Stimulated activated CD4-positive, alpha-beta T cell treated with anti-CD3 and anti-CD28 coated beads, Interleukin-4, amount 100 ng/mL, for 24 hours (primary cell): ENCODE data around the gene CCDC80.
"Not testable (repeated sequence)": the region's sequence is repeated elsewhere in the genome, so short reads cannot be mapped to it uniquely, and the experiment has no call there.

Source experiments
- DNase-seq: peaks from one replicate; pipeline ENCODE4 v3.0.0-alpha.2; 2020

Gene CCDC80

DNA sequence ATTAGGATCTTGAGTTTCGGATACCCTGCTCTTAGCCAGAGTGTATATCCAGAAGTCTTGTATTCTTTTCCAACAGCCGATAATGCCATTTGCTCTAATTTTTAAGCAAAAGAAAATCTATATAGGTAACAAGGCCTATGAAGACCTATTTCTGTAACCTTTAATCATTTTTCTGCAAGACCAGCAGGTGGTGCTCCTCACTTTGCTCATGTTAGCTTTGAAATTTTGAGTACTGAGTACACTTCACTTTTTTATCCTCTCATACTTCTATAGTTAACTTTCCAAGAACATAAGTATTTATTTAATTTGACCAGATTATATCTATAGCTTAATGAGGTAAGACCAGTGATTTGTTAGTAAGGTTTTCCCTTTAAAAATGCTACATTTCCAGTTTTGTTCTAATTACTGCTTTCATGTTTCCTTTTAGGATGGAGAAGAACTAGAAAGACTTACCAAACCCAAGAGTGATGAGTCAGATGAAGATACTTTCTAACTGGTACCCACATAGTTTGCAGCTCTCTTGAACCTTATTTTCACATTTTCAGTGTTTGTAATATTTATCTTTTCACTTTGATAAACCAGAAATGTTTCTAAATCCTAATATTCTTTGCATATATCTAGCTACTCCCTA lies 58.6 kb downstream of the CCDC80 start:
- peak; percentile 38 for DNase-seq

DNA sequence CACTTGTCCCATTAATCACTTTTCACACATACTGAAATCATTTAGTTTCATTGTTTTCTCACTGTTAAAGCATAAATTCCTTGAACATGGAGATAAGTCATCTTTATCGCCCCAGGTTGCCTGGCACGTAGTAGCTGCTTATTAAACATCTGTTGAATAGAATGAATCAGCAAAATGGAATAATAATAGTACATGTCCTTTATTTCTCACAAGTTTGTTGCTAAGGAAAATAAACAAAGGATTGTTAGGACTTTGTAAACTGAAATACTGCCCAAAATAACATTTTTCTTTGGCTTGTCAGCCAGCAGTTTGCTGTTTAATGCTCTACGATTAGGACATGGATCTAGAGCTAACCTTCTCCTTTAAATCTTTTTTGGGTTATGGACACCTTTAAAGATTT lies 61.2 kb downstream of the CCDC80 start:
- DNase-seq = no peak

DNA sequence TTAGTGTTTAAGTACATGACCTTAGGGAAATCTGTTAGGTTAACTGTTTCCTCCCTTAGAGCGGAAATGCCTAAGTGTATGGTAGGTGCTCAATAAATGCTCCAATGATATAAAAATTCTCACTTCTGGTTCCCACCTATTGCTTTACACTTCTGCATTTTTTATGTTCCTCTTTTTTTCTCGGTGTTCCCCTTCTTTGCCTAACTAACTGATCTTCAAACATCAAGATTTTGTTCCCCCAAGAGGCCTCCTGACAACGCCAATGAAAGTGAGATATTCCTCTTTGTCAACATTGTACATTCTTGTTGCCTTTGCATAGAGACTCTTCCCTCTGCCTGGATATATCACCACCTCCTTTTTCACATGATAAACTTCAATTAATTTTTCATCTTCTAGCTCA lies 61.7 kb downstream of the CCDC80 start:
- no peak for DNase-seq

GRCh38 chr3:112572701-112573100 lies 68.2 kb downstream of the CCDC80 start:
- no peak for DNase-seq

DNA sequence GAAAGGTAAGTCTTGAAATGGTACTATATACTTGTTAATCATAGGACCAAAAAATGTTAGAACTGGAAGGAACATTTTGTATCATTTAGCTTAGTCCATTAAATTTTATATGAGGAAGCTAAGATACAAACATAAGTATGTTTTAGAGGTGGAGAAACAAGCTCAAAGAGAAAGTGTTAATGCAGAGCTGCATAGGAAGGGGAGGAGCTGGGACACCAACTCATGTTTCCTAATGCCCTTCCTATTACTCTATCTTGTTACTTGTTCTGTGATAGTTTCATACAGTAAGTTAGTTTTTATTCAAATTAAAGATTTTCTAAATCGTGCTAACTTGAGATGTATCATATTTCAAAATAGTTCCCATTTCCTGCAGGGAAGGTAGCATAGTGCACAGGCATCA lies 71.7 kb downstream of the CCDC80 start:
- no peak for DNase-seq

GRCh38 chr3:112568642-112569041 lies 72.3 kb downstream of the CCDC80 start:
- no peak for DNase-seq

- DNase-seq = no peak
Measured at GRCh38 chr3:112564940-112565305, 76.0 kb downstream of the CCDC80 start.

DNA sequence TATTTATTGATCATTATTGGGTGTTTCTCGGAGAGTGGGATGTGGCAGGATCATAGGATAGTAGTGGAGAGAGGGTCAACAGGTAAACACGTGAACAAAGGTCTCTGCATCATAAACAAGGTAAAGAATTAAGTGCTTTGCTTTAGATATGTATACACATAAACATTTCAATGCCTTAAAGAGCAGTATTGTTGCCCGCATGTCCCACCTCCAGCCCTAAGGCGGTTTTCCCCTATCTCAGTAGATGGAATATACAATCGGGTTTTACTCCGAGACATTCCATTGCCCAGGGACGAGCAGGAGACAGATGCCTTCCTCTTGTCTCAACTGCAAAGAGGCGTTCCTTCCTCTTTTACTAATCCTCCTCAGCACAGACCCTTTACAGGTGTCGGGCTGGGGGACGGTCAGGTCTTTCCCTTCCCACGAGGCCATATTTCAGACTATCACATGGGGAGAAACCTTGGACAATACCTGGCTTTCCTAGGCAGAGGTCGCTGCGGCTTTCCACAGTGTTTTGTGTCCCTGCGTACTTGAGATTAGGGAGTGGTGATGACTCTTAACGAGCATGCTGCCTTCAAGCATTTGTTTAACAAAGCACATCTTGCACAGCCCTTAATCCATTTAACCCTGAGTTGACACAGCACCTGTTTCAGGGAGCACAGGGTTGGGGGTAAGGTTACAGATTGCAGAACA lies 76.5 kb downstream of the CCDC80 start:
- not testable (repeated sequence) for DNase-seq

DNA sequence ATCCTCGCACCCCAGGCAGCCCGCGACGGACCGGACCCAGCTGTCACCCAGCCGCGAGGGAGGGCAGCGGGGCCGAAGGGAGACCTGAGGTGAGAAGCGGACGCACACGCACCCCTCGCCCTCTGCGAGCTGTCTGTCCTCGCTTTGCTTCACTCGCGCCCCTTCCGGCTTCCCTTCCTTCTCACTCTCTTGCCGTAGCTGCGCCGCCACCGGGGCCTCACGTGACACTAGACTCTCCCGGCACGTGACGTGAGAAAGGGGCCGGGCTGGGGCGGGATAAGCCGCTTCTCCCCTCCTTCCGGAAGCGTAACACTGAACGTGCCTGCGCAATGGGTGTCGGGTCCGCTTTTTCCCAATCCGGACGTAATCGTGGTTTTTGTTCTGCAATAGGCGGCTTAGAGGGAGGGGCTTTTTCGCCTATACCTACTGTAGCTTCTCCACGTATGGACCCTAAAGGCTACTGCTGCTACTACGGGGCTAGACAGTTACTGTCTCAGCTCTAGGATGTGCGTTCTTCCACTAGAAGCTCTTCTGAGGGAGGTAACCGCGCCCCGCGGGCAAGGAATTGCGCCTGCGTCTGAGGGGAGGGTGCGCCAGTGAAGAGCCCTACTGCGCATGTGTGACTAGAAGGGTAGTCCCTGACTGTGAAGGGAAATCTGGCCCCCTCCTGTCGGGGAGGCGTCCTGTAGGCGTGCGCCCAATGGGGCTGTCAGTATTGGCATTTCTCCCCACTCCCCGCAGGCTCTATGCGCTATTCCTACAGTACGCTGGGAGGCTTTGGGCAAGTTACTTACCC lies 79.0 kb downstream of the CCDC80 start, which contains the start of the genes ATG3 and SLC35A5:
Gene ATG3, minus strand, starts transcription at position 229 of the 796 bp plus-strand sequence. CDS start 434 bp downstream, outside the sequence.
Gene SLC35A5, plus strand, starts transcription at position 312 of the 796 bp plus-strand sequence. CDS start 1,359 bp downstream, outside the sequence.
- peak; percentile 99 for DNase-seq

DNA sequence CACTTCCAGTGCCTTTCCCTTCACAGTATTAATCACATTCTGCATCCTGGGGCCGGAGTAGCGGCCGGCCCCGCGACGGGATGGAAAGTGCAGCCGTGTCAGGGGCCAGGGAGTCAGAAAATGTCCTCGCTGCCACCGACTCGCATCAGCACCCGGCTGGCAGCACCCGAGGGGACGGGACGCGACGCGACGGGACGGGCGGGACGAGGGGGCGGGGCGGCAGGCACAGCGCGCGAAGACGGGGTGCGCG lies 79.5 kb downstream of the CCDC80 start:
- DNase-seq = no peak

GRCh38 chr3:112560721-112561483 lies 80.0 kb downstream of the CCDC80 start:
- DNase-seq = peak; percentile 76

DNA sequence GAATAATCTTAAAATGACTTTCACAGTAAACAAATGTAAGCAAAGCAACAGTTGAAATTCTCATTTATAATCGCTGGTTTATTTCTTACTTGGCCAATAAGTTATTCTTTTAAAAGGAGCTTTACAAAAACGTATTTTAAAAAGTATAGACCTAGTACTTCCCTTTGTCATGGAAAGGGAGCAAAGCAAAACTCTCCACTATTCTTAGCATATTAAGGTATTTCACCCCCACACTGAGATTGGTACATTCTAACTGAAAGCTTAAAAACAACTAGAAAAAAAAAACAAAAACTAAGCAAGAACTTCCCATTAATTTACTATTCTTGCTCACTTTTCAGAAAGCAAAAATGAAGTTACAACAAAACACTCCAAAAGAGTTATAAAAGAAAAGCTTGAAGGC lies 80.6 kb downstream of the CCDC80 start:
- no peak for DNase-seq

- DNase-seq = no peak
Measured at GRCh38 chr3:112557976-112558375, 83.0 kb downstream of the CCDC80 start.

GRCh38 chr3:112555535-112556170 lies 85.3 kb downstream of the CCDC80 start:
- DNase-seq = no peak

- no peak for DNase-seq
Measured at GRCh38 chr3:112550859-112551258, 90.1 kb downstream of the CCDC80 start.
